HEK293T (cell line): ENCODE results near the gene MDC1.
A peak's percentile ranks its signal among the peaks of the same experiment; 100 is the strongest.

Experiments
- CTCF ChIA-PET: fragments of 350-600 bp; formaldehyde crosslinking; extraction: SDS; loops from one replicate; lab custom pipeline; 2021; ENCODE audit warnings: antibody characterized with exemption, inconsistent platforms; lab: Yijun Ruan, JAX
- POLR2A ChIA-PET: fragments of 350-600 bp; formaldehyde crosslinking; extraction: SDS; loops from one replicate; lab custom pipeline; 2020; ENCODE audit warnings: antibody characterized with exemption, inconsistent platforms; lab: Yijun Ruan, JAX
- DNase-seq: peaks from one replicate; pipeline ENCODE4 v3.0.0; 2012; ENCODE audit warnings: mixed read lengths; ENCODE audit errors: extremely low spot score
- ARNT ChIP-seq: fragments of 450-650 bp; IDR thresholded peaks from 2 replicates; pipeline ENCODE4 v1.6.1; 2017; ENCODE audit warnings: mild to moderate bottlenecking
- BHLHE40 ChIP-seq: fragments of 450-650 bp; IDR thresholded peaks from 2 replicates; pipeline ENCODE4 v1.6.1; 2016; ENCODE audit warnings: mild to moderate bottlenecking, moderate library complexity, borderline replicate concordance
- CTBP1 ChIP-seq: fragments of 450-650 bp; IDR thresholded peaks from 2 replicates; pipeline ENCODE4 v1.6.1; 2016; ENCODE audit warnings: borderline replicate concordance
- ELF4 ChIP-seq: fragments of 450-650 bp; IDR thresholded peaks from 2 replicates; pipeline ENCODE4 v1.6.1; 2017; ENCODE audit warnings: antibody characterized with exemption
- FOXA1 ChIP-seq: fragments of 450-650 bp; IDR thresholded peaks from 2 replicates; pipeline ENCODE4 v1.6.1; 2016; ENCODE audit warnings: mild to moderate bottlenecking
- FOXK2 ChIP-seq: fragments of 450-650 bp; IDR thresholded peaks from 2 replicates; pipeline ENCODE4 v1.6.1; 2016; ENCODE audit warnings: mild to moderate bottlenecking
- FOXM1 ChIP-seq: fragments of 450-650 bp; IDR thresholded peaks from 2 replicates; pipeline ENCODE4 v1.6.1; 2017; ENCODE audit warnings: mild to moderate bottlenecking, borderline replicate concordance
- HDGF ChIP-seq: fragments of 450-650 bp; IDR thresholded peaks from 2 replicates; pipeline ENCODE4 v1.6.1; 2017; ENCODE audit warnings: antibody characterized with exemption, borderline replicate concordance
- L3MBTL2 ChIP-seq: fragments of 450-650 bp; conservative IDR thresholded peaks from 2 replicates; pipeline ENCODE4 v1.6.1; 2016; ENCODE audit warnings: mild to moderate bottlenecking
- LEF1 ChIP-seq: fragments of 450-650 bp; IDR thresholded peaks from 2 replicates; pipeline ENCODE4 v1.6.1; 2017; ENCODE audit warnings: mild to moderate bottlenecking, borderline replicate concordance
- NFRKB ChIP-seq: fragments of 450-650 bp; IDR thresholded peaks from 2 replicates; pipeline ENCODE4 v1.6.1; 2016; ENCODE audit warnings: mild to moderate bottlenecking, moderate library complexity
- SP1 ChIP-seq: fragments of 450-650 bp; IDR thresholded peaks from 2 replicates; pipeline ENCODE4 v1.6.1; 2017
- SUZ12 ChIP-seq: fragments of 450-650 bp; IDR thresholded peaks from 2 replicates; pipeline ENCODE4 v1.6.1; 2016; ENCODE audit warnings: mild to moderate bottlenecking
- TARDBP ChIP-seq: fragments of 450-650 bp; IDR thresholded peaks from 2 replicates; pipeline ENCODE4 v1.6.1; 2016
- ZNF384 ChIP-seq: fragments of 450-650 bp; IDR thresholded peaks from 2 replicates; pipeline ENCODE4 v1.6.1; 2016
- TF ChIP-seq, protein P1 (sequence below): fragments of 450-650 bp; IDR thresholded peaks from 2 replicates; pipeline ENCODE4 v1.6.1; 2016

Gene MDC1

GRCh38 chr6:30732237-30732943 lies 15.3 kb upstream of the MDC1 start:
- CTCF ChIA-PET: interaction anchor here (1.0 to 4.7 kb wide), 3 partner anchors 52 to 191 kb away, joined by 3 to 88 read pairs (median 13); no protein-coding TSS in a partner anchor
- no peak for DNase-seq
- TF ChIP-seq, protein P1, sequence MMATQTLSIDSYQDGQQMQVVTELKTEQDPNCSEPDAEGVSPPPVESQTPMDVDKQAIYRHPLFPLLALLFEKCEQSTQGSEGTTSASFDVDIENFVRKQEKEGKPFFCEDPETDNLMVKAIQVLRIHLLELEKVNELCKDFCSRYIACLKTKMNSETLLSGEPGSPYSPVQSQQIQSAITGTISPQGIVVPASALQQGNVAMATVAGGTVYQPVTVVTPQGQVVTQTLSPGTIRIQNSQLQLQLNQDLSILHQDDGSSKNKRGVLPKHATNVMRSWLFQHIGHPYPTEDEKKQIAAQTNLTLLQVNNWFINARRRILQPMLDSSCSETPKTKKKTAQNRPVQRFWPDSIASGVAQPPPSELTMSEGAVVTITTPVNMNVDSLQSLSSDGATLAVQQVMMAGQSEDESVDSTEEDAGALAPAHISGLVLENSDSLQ: no peak
- TF ChIP-seq FOXA1 (no peak), FOXK2 (no peak), SUZ12 (no peak), ARNT (no peak), TARDBP (no peak), FOXM1 (no peak), L3MBTL2 (no peak), ELF4 (no peak)
- POLR2A ChIA-PET: interaction anchor here (1.4 to 4.3 kb wide), 3 partner anchors 10 to 53 kb away, joined by 4 to 23 read pairs (median 22); partner anchors contain the start of gene FLOT1

GRCh38 chr6:30730601-30731435 lies 13.7 kb upstream of the MDC1 start:
- no peak for TF ChIP-seq ARNT
- no peak for TF ChIP-seq LEF1
- no peak for TF ChIP-seq FOXM1
- no peak for TF ChIP-seq BHLHE40
- no peak for TF ChIP-seq ZNF384
- no peak for TF ChIP-seq NFRKB
- TF ChIP-seq, protein P1: no peak
- POLR2A ChIA-PET: interaction anchor here (0.6 to 4.3 kb wide), 9 partner anchors 9 to 356 kb away, joined by 3 to 23 read pairs (median 4); partner anchors contain the start of gene TUBB
- peak; percentile 72 for DNase-seq
- CTCF ChIA-PET: interaction anchor here (0.5 to 4.7 kb wide), 24 partner anchors 9 to 249 kb away, joined by 3 to 88 read pairs (median 3); partner anchors contain the start of genes DDR1, DHX16 and MDC1

- DNase-seq: no peak
- TF ChIP-seq L3MBTL2 (no peak), SP1 (no peak), ZNF384 (no peak), SUZ12 (no peak), CTBP1 (no peak), FOXK2 (no peak), LEF1 (no peak), NFRKB (no peak), BHLHE40 (no peak), FOXM1 (no peak), HDGF (no peak), FOXA1 (no peak), TARDBP (no peak), ARNT (no peak)
- TF ChIP-seq, protein P1: no peak
- CTCF ChIA-PET: interaction anchor here (0.6 to 4.7 kb wide), 2 partner anchors 47 to 59 kb away, joined by 3 to 88 read pairs; no protein-coding TSS in a partner anchor
- POLR2A ChIA-PET: interaction anchor here (0.8 to 1.3 kb wide), 4 partner anchors 11 to 149 kb away, joined by 3 to 4 read pairs (median 4); partner anchors contain the start of gene MDC1
Observed at GRCh38 chr6:30727920-30728553, 11.0 kb upstream of the MDC1 start.

DNA sequence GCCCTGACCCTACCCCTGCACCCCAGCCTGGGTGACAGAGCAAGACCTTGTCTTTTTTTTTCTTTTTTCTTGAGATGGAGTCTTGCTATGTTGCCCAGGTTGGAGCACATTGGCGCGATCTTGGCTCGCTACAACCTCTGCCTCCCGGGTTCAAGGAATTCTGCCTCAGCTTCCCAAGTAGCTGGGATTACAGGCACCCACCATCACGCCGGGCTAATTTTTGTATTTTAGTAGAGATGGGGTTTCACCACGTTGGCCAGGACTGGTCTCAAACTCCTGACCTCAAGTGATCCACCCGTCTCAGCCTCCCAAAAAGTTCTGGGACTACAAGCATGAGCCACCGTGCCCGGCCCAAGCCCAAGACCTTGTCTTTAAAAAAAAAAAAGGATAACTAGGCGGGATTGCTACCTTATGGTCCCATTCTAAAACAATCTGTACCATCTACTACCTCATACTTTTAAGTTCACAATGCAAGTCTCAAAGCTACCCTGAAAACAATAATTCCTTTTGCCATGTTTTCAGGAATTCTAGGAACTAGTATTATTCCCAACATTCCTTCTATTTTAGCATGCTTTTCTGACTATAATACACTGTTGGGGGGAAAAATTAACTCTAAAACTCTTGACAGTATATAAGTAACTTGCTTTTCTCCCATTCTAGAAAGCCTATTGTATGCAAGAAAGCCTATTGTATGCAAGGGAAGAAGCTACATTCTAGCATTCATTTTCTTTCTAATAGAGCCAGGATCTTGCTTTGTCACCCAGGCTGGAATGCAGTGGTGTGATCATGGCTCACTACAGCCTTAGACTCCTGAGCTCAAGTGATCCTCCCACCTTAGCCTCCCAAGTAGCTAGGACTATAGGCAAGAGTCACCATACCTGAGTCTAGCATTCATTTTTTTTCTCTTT lies 9.7 kb upstream of the MDC1 start:
- DNase-seq: no peak
- ChIA-PET POLR2A (interaction anchor here (0.6 to 1.3 kb wide), 8 partner anchors 8 to 114 kb away, joined by 3 to 6 read pairs (median 4); partner anchors contain the start of genes DHX16 and MDC1), CTCF (interaction anchor here (1.9 kb wide), 1 partner anchor 48 kb away, joined by 12 read pairs; no protein-coding TSS in a partner anchor)
- no peak for TF ChIP-seq FOXM1
- TF ChIP-seq BHLHE40: no peak
- no peak for TF ChIP-seq ARNT
- TF ChIP-seq SP1: no peak
- no peak for TF ChIP-seq HDGF
- TF ChIP-seq FOXK2: no peak
- TF ChIP-seq, protein P1: no peak
- no peak for TF ChIP-seq FOXA1
- no peak for TF ChIP-seq L3MBTL2
- no peak for TF ChIP-seq SUZ12
- TF ChIP-seq ZNF384: no peak
- no peak for TF ChIP-seq TARDBP
- TF ChIP-seq NFRKB: no peak
- TF ChIP-seq CTBP1: no peak
- TF ChIP-seq LEF1: no peak
- TF ChIP-seq ELF4: no peak
